ENCODE results near the gene MYO7A.

DNA sequence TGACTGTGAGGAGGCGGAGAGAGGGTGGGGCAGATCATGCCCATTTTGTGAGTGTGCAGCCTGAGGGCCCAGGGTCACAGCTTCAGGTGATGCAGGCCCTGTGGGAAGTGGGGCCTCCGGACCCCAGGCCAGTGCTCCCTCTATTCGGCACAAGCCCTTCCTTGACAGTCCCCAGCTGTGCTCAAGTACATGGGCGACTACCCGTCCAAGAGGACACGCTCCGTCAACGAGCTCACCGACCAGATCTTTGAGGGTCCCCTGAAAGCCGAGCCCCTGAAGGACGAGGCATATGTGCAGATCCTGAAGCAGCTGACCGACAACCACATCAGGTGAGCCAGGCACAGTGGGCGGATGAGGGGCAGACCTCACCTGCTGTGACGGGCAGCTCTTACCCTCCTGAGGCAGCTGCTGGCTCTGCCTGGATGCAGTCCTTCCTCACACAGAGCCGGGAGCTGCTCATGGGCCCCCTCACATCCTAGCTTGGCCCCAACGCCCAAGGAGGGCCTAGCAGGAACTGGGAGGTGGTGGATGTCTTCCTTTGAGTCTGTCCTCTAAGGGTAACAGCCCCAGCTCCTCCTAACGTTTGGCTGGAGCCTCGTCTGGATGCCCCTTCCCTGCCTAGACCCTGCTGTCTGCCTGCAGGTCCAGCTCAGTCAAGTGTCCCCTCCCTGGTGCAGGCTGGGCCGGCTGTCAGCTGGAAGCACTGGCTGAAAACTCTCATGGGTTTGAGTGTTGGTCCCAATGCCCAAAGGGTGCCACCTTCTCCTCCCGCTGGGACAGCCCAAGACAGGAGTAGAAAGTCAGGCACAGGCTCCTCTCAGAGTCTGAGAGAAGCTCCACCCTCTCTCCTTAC, 76.1 kb downstream of the MYO7A start:
- TF ChIP-seq, protein P1, sequence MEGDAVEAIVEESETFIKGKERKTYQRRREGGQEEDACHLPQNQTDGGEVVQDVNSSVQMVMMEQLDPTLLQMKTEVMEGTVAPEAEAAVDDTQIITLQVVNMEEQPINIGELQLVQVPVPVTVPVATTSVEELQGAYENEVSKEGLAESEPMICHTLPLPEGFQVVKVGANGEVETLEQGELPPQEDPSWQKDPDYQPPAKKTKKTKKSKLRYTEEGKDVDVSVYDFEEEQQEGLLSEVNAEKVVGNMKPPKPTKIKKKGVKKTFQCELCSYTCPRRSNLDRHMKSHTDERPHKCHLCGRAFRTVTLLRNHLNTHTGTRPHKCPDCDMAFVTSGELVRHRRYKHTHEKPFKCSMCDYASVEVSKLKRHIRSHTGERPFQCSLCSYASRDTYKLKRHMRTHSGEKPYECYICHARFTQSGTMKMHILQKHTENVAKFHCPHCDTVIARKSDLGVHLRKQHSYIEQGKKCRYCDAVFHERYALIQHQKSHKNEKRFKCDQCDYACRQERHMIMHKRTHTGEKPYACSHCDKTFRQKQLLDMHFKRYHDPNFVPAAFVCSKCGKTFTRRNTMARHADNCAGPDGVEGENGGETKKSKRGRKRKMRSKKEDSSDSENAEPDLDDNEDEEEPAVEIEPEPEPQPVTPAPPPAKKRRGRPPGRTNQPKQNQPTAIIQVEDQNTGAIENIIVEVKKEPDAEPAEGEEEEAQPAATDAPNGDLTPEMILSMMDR (IDR thresholded peaks at IDR 0.05) = no peak
- no peak for TF ChIP-seq EP300 (IDR thresholded peaks at IDR 0.05)

Measured in ovary (tissue), 3 donors.